ENCODE measurements around the gene ADCK2.
"Not testable (repeated sequence)": the region's sequence is repeated elsewhere in the genome, so short reads cannot be mapped to it uniquely, and the experiment has no call there.

ADCK2 gene

DNA sequence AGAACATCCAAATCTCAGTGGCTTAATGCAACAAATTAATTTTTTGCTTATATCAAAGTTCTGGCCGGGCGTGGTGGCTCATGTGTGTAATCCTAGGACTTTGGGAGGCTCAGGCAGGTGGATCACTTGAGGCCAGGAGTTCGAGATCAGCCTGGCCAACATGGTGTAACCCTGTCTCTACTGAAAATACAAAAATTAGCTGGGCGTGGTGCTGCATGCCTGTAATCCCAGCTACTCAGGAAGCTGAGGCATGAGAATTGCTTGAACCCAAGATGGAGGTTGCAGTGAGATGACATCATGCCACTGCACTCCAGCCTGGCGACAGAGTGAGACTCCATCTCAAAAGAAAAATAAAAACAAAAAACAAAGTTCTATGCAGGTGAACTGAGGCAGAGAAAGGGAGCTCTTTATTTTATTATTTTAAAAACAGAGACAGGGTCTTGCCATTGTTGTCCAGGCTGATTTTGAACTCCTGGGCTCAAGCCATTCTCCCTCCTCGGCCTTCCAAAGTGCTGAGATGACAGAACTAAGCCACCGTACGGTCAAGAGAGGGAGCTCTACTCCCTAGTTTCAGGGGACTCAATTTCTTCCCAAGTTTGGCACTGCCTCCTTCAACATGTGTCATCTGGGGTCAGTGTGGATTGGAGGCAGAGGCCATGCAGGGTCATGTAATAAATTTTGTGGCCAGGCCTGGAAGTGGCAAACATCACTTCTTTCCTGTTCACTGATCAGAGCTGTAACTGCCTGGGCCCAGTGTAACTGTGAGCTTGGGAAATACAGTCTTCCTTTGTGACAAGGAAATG is 2.4 kb downstream of the ADCK2 start:
- no peak for DNase-seq

- no peak for DNase-seq
Observed at GRCh38 chr7:140675726-140676125, 3.0 kb downstream of the ADCK2 start.

GRCh38 chr7:140676306-140676705 is 3.6 kb downstream of the ADCK2 start:
- DNase-seq, result no peak

DNA sequence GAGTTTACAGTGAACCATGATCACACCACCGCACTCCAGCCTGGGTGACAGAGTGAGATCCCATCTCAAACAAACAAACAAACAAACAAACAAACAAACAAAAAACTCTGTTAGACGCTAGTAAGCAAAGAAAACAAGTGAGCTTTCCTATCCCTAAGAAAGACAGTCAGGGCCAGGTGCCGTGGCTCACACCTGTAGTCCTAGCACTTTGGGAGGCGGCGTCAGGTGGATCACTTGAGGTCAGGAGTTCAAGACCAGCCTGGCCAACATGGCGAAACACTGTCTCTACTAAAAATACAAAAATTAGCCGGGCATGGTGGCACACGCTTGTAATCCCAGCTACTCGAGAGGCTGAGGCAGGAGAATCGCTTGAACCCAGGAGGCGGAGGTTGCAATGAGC is 4.2 kb downstream of the ADCK2 start:
- not testable (repeated sequence) for DNase-seq

GRCh38 chr7:140677496-140677895 is 4.8 kb downstream of the ADCK2 start:
- no peak for DNase-seq

DNA sequence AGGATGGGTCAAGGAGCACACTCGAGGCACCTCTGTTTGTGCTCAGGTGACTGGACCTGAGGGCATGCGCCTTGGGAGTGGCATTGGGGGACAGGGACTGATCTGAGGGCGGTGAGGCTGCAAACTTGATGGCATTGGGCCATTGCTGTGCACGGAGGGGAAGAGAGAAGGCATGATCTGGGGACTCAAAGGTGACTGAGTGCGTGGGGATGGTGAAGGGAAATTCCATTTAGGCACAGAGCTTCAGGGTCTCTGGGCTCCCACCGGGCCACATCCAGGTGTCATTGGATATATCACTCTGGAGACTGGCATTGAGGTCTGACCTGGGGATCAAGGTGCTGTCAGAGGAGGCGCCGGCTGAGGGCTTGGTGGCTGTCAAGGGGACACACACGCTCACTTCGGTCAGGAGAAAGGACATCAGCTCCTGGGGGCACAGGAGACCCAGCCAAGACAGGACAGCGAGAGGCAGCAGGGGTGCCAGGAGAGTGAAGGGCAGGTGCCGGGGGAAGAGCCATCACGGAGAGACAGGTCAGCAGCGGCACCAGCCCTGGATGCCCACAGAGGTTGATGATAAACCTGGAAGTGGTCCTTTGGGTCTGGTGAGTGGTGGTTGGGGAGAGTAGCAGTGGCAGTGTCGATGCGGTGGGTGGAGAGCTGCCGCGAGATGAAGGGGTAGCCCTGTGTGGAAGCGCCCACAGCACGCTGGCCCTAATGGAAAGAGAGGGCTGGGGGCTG is 5.5 kb downstream of the ADCK2 start:
- no peak for DNase-seq

DNA sequence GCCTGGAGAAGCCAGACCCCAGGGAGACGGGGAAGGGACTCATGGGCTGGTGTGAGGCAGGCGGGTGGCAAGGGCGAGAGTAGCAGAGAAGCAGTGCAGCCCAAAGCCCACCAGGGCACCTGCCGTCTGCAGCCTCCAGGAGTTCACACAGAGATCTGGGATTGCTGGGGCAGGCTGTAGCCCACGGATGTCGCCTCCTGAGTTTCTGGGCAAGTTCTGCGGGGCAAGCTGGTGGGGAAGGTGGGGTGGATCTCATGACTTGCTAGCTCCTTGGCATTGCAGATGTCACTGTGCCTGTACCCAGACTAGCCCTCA is 6.0 kb downstream of the ADCK2 start:
- DNase-seq, result no peak

- DNase-seq, result no peak
Observed at GRCh38 chr7:140679186-140679585, 6.4 kb downstream of the ADCK2 start.

DNA sequence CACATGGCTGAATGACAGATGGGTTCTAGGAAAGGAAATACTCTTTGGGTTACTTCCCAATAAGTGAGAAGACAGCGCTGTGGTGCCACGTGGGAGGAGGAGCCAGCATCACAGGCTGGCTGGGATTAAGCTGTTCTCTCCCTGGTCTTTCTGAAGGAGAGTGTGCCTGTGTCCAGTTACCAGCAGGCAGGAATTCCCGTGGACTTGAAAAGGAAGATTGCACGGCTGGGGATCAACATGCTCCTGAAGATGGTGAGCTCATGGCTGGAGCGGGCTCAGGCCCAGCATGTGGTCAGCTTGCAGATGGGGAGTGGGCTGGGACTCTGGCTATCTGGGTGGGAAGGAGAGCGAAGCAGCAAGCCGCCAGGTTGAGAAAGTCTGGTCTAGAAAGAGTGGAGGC is 8.1 kb downstream of the ADCK2 start:
- no peak for DNase-seq

DNA sequence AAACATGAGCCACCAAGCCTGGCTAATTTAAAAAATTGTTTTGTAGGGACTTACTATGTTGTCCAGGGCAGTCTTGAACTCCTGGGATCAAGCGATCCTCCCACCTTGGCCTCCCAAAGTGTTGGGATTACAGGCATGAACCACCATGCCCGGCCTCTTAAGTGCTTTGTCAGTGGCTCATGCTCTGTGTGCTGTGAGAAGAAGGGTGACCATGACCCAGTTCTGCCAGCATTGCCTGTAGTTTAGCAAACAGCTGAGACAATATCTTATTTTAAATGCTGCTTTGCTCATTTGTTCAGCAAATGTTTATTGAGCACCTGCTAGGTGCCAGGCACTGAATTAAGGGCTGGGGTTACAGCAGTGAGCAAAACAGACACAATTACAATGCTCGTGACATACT is 9.0 kb downstream of the ADCK2 start:
- DNase-seq, result no peak

DNA sequence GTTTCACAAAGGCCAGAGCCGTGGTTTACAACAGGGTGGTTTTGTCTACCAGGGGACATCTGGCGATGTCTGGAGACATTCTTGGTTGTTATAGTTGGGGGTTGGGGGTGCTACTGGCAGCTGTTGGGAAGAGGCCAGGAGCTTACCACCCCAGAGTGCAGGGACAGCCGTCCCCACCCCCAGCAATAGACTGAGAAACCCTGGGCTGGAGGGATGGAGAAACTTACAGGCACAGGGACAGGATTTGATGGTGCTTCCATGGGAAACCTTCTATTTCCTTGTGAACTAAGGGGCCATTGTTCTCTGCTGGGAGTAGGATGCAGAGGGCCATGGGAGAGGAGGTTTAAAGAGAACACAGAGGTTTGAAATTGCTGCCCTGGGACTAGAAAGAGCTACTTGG is 10.9 kb downstream of the ADCK2 start:
- no peak for DNase-seq

- DNase-seq, result no peak
Observed at GRCh38 chr7:140684066-140684950, 11.6 kb downstream of the ADCK2 start.

DNA sequence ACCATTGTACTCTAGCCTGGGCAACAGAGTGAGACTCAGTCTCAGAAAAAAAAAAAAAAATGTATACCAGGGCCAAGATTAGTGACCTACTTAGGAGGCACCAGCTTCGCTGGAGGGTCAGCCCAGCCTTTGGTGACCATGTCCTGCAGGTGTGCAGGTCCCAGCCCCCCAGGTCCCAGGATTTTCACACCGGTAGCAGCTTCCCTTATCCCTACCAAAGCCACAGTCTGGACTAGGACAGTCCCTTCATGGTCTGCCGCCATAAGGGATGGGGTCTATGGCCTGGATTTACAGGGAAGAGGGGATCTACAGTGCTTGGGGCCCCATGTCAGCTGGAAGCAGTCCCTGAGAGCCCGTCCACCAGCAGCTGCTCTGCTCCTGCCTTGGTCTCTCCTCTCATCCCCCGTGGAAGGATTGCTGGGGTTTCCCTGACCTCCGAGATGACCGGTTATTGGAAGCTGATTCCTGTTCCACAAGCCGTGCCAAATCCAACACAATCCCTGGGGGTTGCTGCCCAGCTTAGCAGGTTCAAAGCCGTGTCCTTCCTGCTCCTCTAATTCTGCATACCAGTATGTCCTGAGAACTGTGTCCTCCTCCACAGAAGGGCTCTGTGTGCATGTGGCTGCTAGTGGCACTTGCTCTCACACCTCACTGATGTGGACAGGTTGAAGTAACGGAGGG is 12.8 kb downstream of the ADCK2 start:
- DNase-seq, result no peak

- DNase-seq, result no peak
Observed at GRCh38 chr7:140686921-140687320, 14.2 kb downstream of the ADCK2 start.

DNA sequence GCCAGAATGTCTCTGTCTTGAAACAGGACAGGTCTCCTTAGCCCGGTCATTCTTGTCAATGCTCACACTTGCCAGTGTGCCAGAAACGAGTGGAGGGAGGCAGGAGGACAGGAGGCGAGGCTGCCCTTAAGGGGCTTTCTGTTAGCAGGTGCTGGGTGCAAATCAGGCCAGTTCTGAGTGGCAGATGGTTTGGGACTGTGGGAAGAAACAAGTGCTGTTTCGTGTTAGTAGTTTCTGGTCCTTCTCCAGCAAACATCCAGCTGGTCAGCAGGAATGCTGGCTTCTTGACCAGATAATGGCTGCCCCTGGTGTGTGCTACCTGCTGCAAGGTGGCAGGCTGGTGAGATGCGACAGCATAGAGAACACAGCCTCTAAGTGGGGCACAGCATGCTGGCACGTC is 15.6 kb downstream of the ADCK2 start:
- DNase-seq, result no peak

GRCh38 chr7:140689199-140690152 is 16.7 kb downstream of the ADCK2 start:
- no peak for DNase-seq

- no peak for DNase-seq
Observed at GRCh38 chr7:140691376-140692045, 18.8 kb downstream of the ADCK2 start.

DNA sequence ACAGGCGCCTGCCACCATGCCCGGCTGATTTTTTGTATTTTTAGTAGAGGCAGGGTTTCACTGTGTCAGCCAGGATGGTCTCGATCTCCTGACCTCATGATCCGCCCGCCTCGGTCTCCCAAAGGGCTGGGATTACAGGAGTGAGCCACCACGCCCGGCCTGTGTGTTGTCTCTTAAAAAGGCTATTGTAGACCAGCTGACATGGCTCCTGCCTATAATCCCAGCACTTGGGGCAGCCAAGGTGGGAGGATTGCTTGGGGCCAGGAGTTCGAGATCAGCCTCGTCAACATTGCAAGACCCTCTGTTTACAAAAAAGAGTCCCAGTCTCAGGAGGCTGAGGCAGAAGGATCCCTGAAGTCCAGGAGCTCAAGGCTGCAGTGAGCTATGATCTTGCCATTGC is 21.1 kb downstream of the ADCK2 start:
- not testable (repeated sequence) for DNase-seq

GRCh38 chr7:140694592-140694991 is 21.8 kb downstream of the ADCK2 start:
- no peak for DNase-seq

GRCh38 chr7:140695381-140695780 is 22.6 kb downstream of the ADCK2 start:
- DNase-seq, result no peak

- DNase-seq, result peak; percentile 92 to 93
Observed at GRCh38 chr7:140696024-140696679, 23.4 kb downstream of the ADCK2 start.

Measured in stimulated activated CD4-positive, alpha-beta T cell treated with anti-CD3 and anti-CD28 coated beads, Interleukin-2, amount 100 ng/mL, for 48 hours (primary cell).